ENCODE measurements around the gene TNS1. TPM values are rescaled to one million over a fixed set of nuclear protein-coding genes. Genes with fewer than 3 reads are reported as not detected.
A peak's percentile ranks its signal among the peaks of the same experiment; 100 is the strongest.

The TNS1 gene
- total RNA-seq, 1 donor from 2014 or later = 219 TPM

- Histone ChIP-seq H3K79me2 (ENCODE audit: insufficient read depth, low read length) (peaks cover 89% of the 10 kb centered on the region), H3K27ac (ENCODE audit: low read depth, low read length) (peak overlapping the region; percentile 95), H4K20me1 (ENCODE audit: insufficient read depth, low read length) (peaks cover 2% of the 10 kb centered on the region), H3K9ac (ENCODE audit: low read length) (peak overlapping the region; percentile 65), H3K4me1 (ENCODE audit: insufficient read depth, low read length) (peaks cover 97% of the 10 kb centered on the region), H2AFZ (ENCODE audit: low read depth, low read length) (no peak overlapping the region), H3K27me3 (ENCODE audit: insufficient read depth, low read length) (no peaks in the 10 kb centered on the region), H3K9me3 (ENCODE audit: insufficient read depth, low read depth, low read length) (no peaks in the 10 kb centered on the region), H3K36me3 (ENCODE audit: insufficient read depth, low read length) (no peaks in the 10 kb centered on the region), H3K4me3 (ENCODE audit: insufficient read depth, low read depth, low read length) (peak overlapping the region; percentile 18), H3K4me2 (ENCODE audit: low read length) (peak overlapping the region; percentile 69)
- H3K27me3 Mint-ChIP-seq (ENCODE audit: low read depth, unreplicated experiment) = no peaks in the 10 kb centered on the region
- no peak for DNase-seq (ENCODE audit: low read depth)
- H3K4me3 Mint-ChIP-seq (ENCODE audit: unreplicated experiment) = peak overlapping the region; percentile 72
- TF ChIP-seq EZH2 (IDR thresholded peaks at IDR 0.05; ENCODE audit: insufficient read depth, low read length) (no peak), CTCF (IDR thresholded peaks at IDR 0.05; ENCODE audit: insufficient read depth, low read depth, low read length) (no peak)
- H3K9me3 Mint-ChIP-seq (ENCODE audit: unreplicated experiment) = no peaks in the 10 kb centered on the region
- H3K27ac Mint-ChIP-seq (ENCODE audit: unreplicated experiment) = peak overlapping the region; percentile 98
- H3K4me1 Mint-ChIP-seq (ENCODE audit: low read depth, unreplicated experiment) = peaks cover 83% of the 10 kb centered on the region
- no peak for FAIRE-seq
- peaks cover 12% of the 10 kb centered on the region for H3K36me3 Mint-ChIP-seq (ENCODE audit: low read depth, unreplicated experiment)
Measured at GRCh38 chr2:217933617-217933993, 69.2 kb downstream of the TNS1 start.

GRCh38 chr2:217932803-217933616, 69.8 kb downstream of the TNS1 start:
- Mint-ChIP-seq H3K27ac (ENCODE audit: unreplicated experiment) (peak overlapping the region; percentile 98), H3K4me3 (ENCODE audit: unreplicated experiment) (peak overlapping the region; percentile 72), H3K9me3 (ENCODE audit: unreplicated experiment) (no peaks in the 10 kb centered on the region), H3K4me1 (ENCODE audit: low read depth, unreplicated experiment) (peaks cover 86% of the 10 kb centered on the region), H3K27me3 (ENCODE audit: low read depth, unreplicated experiment) (no peaks in the 10 kb centered on the region), H3K36me3 (ENCODE audit: low read depth, unreplicated experiment) (peaks cover 13% of the 10 kb centered on the region)
- Histone ChIP-seq H3K4me3 (ENCODE audit: insufficient read depth, low read depth, low read length) (peak overlapping the region; percentile 18), H3K9me3 (ENCODE audit: insufficient read depth, low read depth, low read length) (no peaks in the 10 kb centered on the region), H3K4me1 (ENCODE audit: insufficient read depth, low read length) (peaks cover 97% of the 10 kb centered on the region), H3K79me2 (ENCODE audit: insufficient read depth, low read length) (peaks cover 89% of the 10 kb centered on the region), H3K9ac (ENCODE audit: low read length) (peak overlapping the region; percentile 65), H3K27ac (ENCODE audit: low read depth, low read length) (peak overlapping the region; percentile 95), H3K4me2 (ENCODE audit: low read length) (peak overlapping the region; percentile 69), H2AFZ (ENCODE audit: low read depth, low read length) (no peak overlapping the region), H3K27me3 (ENCODE audit: insufficient read depth, low read length) (no peaks in the 10 kb centered on the region), H3K36me3 (ENCODE audit: insufficient read depth, low read length) (no peaks in the 10 kb centered on the region), H4K20me1 (ENCODE audit: insufficient read depth, low read length) (peaks cover 3% of the 10 kb centered on the region)
- FAIRE-seq = peak; percentile 52
- TF ChIP-seq EZH2 (IDR thresholded peaks at IDR 0.05; ENCODE audit: insufficient read depth, low read length) = no peak
- no peak for TF ChIP-seq CTCF (IDR thresholded peaks at IDR 0.05; ENCODE audit: insufficient read depth, low read depth, low read length)
- DNase-seq (ENCODE audit: low read depth) = peak; percentile 64
